K562 (cell line): ENCODE data around the gene CELA3A. TPM values are rescaled to one million over a fixed set of nuclear protein-coding genes. Genes with fewer than 3 reads are reported as not detected.

Experiments used
- CEBPB ChIP-seq: fragments of 450-650 bp; IDR thresholded peaks from 2 replicates; pipeline ENCODE4 v1.6.1; 2016; ENCODE audit warnings: missing genetic modification characterization, missing compliant biosample characterization
- CHAMP1 ChIP-seq: fragments of 450-650 bp; IDR thresholded peaks from 2 replicates; pipeline ENCODE4 v1.6.1; 2016; ENCODE audit warnings: mild to moderate bottlenecking
- ETV6 ChIP-seq, 3 experiments: fragments of 150-350 bp in 1 of 3; sonication (generic) in 1 of 3; formaldehyde crosslinking in 1 of 3; IDR thresholded peaks; 2 replicates each; pipeline versions ENCODE4 v1.6.1 to v1.8.0; 2014 to 2022; ENCODE audit warnings: borderline replicate concordance in 2 of 3, low read depth in 2 of 3, antibody characterized with exemption in 1 of 3, low read length in 1 of 3, mild to moderate bottlenecking in 1 of 3, missing genetic modification reagents in 1 of 3
- GTF2A2 ChIP-seq: IDR thresholded peaks from 2 replicates; pipeline ENCODE4 v1.6.1; 2016; ENCODE audit warnings: mild to moderate bottlenecking, missing genetic modification characterization, missing compliant biosample characterization
- GTF2B ChIP-seq: IDR thresholded peaks from 2 replicates; pipeline ENCODE4 v1.6.1; 2011; ENCODE audit not compliant: insufficient read length; ENCODE audit errors: extremely low read depth
- HINFP ChIP-seq: fragments of 450-650 bp; conservative IDR thresholded peaks from 2 replicates; pipeline ENCODE4 v1.6.1; 2016; ENCODE audit warnings: missing genetic modification characterization, low read depth, mild to moderate bottlenecking, control low read depth, missing compliant biosample characterization
- PTBP1 ChIP-seq: fragments of 200-400 bp; formaldehyde crosslinking; IDR thresholded peaks from 2 replicates; pipeline ENCODE4 v1.6.1; 2017; ENCODE audit warnings: low read depth, low read length
- PTRF ChIP-seq: fragments of 450-650 bp; IDR thresholded peaks from 2 replicates; pipeline ENCODE4 v1.6.1; 2016; ENCODE audit warnings: mild to moderate bottlenecking, missing genetic modification characterization, missing compliant biosample characterization
- SMAD4 ChIP-seq: fragments of 250-450 bp; sonication (Bioruptor Pico); conservative IDR thresholded peaks from 2 replicates; pipeline ENCODE4 v1.8.0; 2021; ENCODE audit warnings: inconsistent platforms, mild to moderate bottlenecking, moderate library complexity
- STAT5B ChIP-seq: fragments of 250-450 bp; sonication (Bioruptor Pico); IDR thresholded peaks from 2 replicates; pipeline ENCODE4 v1.8.0; 2021; ENCODE audit warnings: mild to moderate bottlenecking, inconsistent platforms
- TAL1 ChIP-seq: fragments of 450-650 bp; IDR thresholded peaks from 2 replicates; pipeline ENCODE4 v1.6.1; 2016; ENCODE audit warnings: mild to moderate bottlenecking
- ZFP91 ChIP-seq: sonication (generic); formaldehyde crosslinking; IDR thresholded peaks from 2 replicates; pipeline ENCODE4 v1.8.0; 2022; ENCODE audit warnings: mild to moderate bottlenecking, missing genetic modification reagents
- ZNF133 ChIP-seq: fragments of 250-450 bp; sonication (Bioruptor Pico); IDR thresholded peaks from 2 replicates; pipeline ENCODE4 v1.4.0; 2020; ENCODE audit warnings: mild to moderate bottlenecking
- ZNF174 ChIP-seq: fragments of 250-450 bp; sonication (Bioruptor Pico); IDR thresholded peaks from 2 replicates; pipeline ENCODE4 v1.4.0; 2020; ENCODE audit warnings: mild to moderate bottlenecking
- ZNF232 ChIP-seq: sonication (generic); formaldehyde crosslinking; IDR thresholded peaks from 2 replicates; pipeline ENCODE4 v1.8.0; 2022; ENCODE audit warnings: mild to moderate bottlenecking, missing genetic modification reagents
- ZNF398 ChIP-seq: fragments of 250-450 bp; sonication (Bioruptor Pico); IDR thresholded peaks from 2 replicates; pipeline ENCODE4 v1.8.0; 2021; ENCODE audit warnings: moderate library complexity, mild to moderate bottlenecking, inconsistent platforms
- ZNF511 ChIP-seq: sonication (generic); formaldehyde crosslinking; IDR thresholded peaks from 2 replicates; pipeline ENCODE4 v1.8.0; 2022; ENCODE audit warnings: mild to moderate bottlenecking, missing genetic modification reagents
- polyA plus RNA-seq, 8 experiments: library from polyadenylated mRNA; depleted of rRNA in 4 of 8; stranded (reverse) in 5 of 8; unstranded in 3 of 8; fragments of >200 nt; fragmentation: Nextera tagmentation in 2 of 8; fragmentation: Illumina TruSeq in 1 of 8; extraction: Ambion mirVana in 2 of 8; extraction: Trizol in 1 of 8; gene quantifications; 2 replicates each; pipeline versions ENCODE4 v1.2.1 to v1.2.3, GENCODE V29; 2011 to 2014; ENCODE audit warnings: inconsistent platforms in 1 of 8, missing spikeins in 1 of 8
- total RNA-seq, 7 experiments: library from RNA; depleted of rRNA in 6 of 7; stranded (reverse); fragments of >200 nt in 6 of 7; fragmentation: Illumina TruSeq in 2 of 7; extraction: Trizol in 2 of 7; gene quantifications; 2 replicates each; pipeline versions ENCODE4 v1.2.1 to v1.2.3, GENCODE V29; 2011 to 2021; ENCODE audit warnings: low replicate concordance in 1 of 7

Gene CELA3A
- total and polyA plus RNA-seq, 9 of the 15 experiments (the other 6 are each of a cell fraction or from before 2014, with no cell fraction given) = 5.4 TPM; not detected in 8

GRCh38 chr1:22052115-22053016, 50.9 kb downstream of the CELA3A start, which contains the start of gene CDC42 (continued):
- TF ChIP-seq ZNF398 (CRISPR knock-in tag) (no peak), ZNF133 (CRISPR knock-in tag) (no peak), SMAD4 (CRISPR knock-in tag) (peak; percentile 16; the same call in 1 of the 2 replicates), TAL1 (no peak), CEBPB (tag) (no peak), ZNF511 (CRISPR knock-in tag) (peak; percentile 78; the same call in 1 of the 2 replicates), ETV6 (IDR thresholded peaks at IDR 0.05; ENCODE audit: borderline replicate concordance in 1 of 2, low read depth in 2 of 2, low read length in 1 of 2) (0 out of 4 replicates have a peak, but pooled peaks of 1 of the 2 experiments have one; percentile 17), ETV6 (CRISPR knock-in tag; IDR thresholded peaks at IDR 0.05; ENCODE audit: borderline replicate concordance) (no peak), GTF2A2 (no peak), CHAMP1 (no peak), PTRF (tag) (no peak), HINFP (tag) (no peak), ZNF174 (CRISPR knock-in tag) (no peak), ZNF232 (CRISPR knock-in tag) (0 out of 2 replicates have a peak, but pooled peaks have one; percentile 10), ZFP91 (CRISPR knock-in tag) (no peak), GTF2B (no peak), STAT5B (CRISPR knock-in tag) (no peak), PTBP1 (no peak)
